GM23338 (cell line): ENCODE results near the gene TMEM174. TPM values are rescaled to one million over a fixed set of nuclear protein-coding genes. Genes with fewer than 3 reads are reported as not detected.

Experiments used
- ATAC-seq: fragments of 200-7000 bp; cut with Tn5 transposase; 3 replicates; pipeline ENCODE4 v1.9.1; 2020
- DNase-seq: peaks from one replicate; pipeline ENCODE4 v3.0.0-alpha.2; 2015; ENCODE audit warnings: low spot score
- H2AFZ ChIP-seq: fragments of 200-600 bp; sonication (generic); 2 replicates; pipeline ENCODE4 v1.8.0; 2016; ENCODE audit warnings: antibody characterized with exemption, mild to moderate bottlenecking, moderate library complexity
- H3F3A ChIP-seq: fragments of 200-600 bp; sonication (generic); replicated peaks from 2 replicates; pipeline ENCODE4 v1.8.0; 2017; ENCODE audit warnings: antibody characterized with exemption, mixed run types, low read depth
- H3K27ac ChIP-seq: fragments of 200-600 bp; sonication (generic); 2 replicates; pipeline ENCODE4 v1.6.1; 2016; ENCODE audit warnings: low read depth
- H3K27me3 ChIP-seq: fragments of 200-600 bp; sonication (generic); 2 replicates; pipeline ENCODE4 v1.8.0; 2016; ENCODE audit warnings: mild to moderate bottlenecking, mixed run types, moderate library complexity; ENCODE audit not compliant: insufficient read depth
- H3K36me3 ChIP-seq: fragments of 200-600 bp; sonication (generic); 2 replicates; pipeline ENCODE4 v1.8.0; 2016; ENCODE audit warnings: mild to moderate bottlenecking; ENCODE audit not compliant: insufficient read depth
- H3K4me1 ChIP-seq: fragments of 200-600 bp; sonication (generic); 2 replicates; pipeline ENCODE4 v1.8.0; 2016; ENCODE audit warnings: mild to moderate bottlenecking, moderate library complexity; ENCODE audit not compliant: insufficient read depth
- H3K4me2 ChIP-seq: fragments of 200-600 bp; sonication (generic); 2 replicates; pipeline ENCODE4 v1.7.1; 2017; ENCODE audit warnings: mixed run types
- H3K4me3 ChIP-seq: fragments of 200-600 bp; sonication (generic); 2 replicates; pipeline ENCODE4 v1.6.1; 2016; ENCODE audit warnings: mixed run types
- H3K79me2 ChIP-seq: fragments of 200-600 bp; sonication (generic); replicated peaks from 2 replicates; pipeline ENCODE4 v1.8.0; 2017; ENCODE audit warnings: mild to moderate bottlenecking; ENCODE audit not compliant: insufficient read depth
- H3K9me2 ChIP-seq: fragments of 200-600 bp; sonication (generic); 2 replicates; pipeline ENCODE4 v1.8.0; 2017; ENCODE audit not compliant: insufficient read depth
- H4K20me1 ChIP-seq: fragments of 200-600 bp; sonication (generic); replicated peaks from 2 replicates; pipeline ENCODE4 v1.8.0; 2017; ENCODE audit warnings: mild to moderate bottlenecking; ENCODE audit not compliant: insufficient read depth
- H3K27ac Mint-ChIP-seq: 2 replicates; pipeline ENCODE4 v1.8.0; 2020; ENCODE audit warnings: inconsistent platforms, mild to moderate bottlenecking, moderate library complexity, mixed read lengths
- H3K27me3 Mint-ChIP-seq: 3 replicates; pipeline ENCODE4 v1.8.0; 2022; ENCODE audit warnings: low read depth, mild to moderate bottlenecking, moderate library complexity, mixed read lengths, inconsistent platforms; ENCODE audit not compliant: insufficient read depth, poor library complexity
- H3K36me3 Mint-ChIP-seq: 3 replicates; pipeline ENCODE4 v1.8.0; 2021; ENCODE audit warnings: low read depth, mild to moderate bottlenecking, inconsistent platforms, moderate library complexity, mixed read lengths
- H3K4me1 Mint-ChIP-seq: 3 replicates; pipeline ENCODE4 v1.8.0; 2020; ENCODE audit warnings: mild to moderate bottlenecking, inconsistent platforms, mixed read lengths
- H3K4me3 Mint-ChIP-seq: 3 replicates; pipeline ENCODE4 v1.8.0; 2021; ENCODE audit warnings: moderate library complexity, mild to moderate bottlenecking, inconsistent platforms, mixed read lengths
- H3K9me3 Mint-ChIP-seq: 3 replicates; pipeline ENCODE4 v1.8.0; 2020; ENCODE audit warnings: moderate library complexity, mild to moderate bottlenecking, inconsistent platforms, mixed read lengths
- EZH2 ChIP-seq: fragments of 200-600 bp; sonication (generic); IDR thresholded peaks from one replicate; pipeline ENCODE4 v1.8.0; 2017; ENCODE audit warnings: antibody characterized with exemption, mild to moderate bottlenecking, low read depth; ENCODE audit not compliant: unreplicated experiment
- EZH2phosphoT487 ChIP-seq: fragments of 200-600 bp; sonication (generic); IDR thresholded peaks from one replicate; pipeline ENCODE4 v1.8.1; 2018; ENCODE audit warnings: antibody characterized with exemption; ENCODE audit not compliant: unreplicated experiment
- NANOG ChIP-seq: IDR thresholded peaks from 2 replicates; pipeline ENCODE4 v1.6.1; 2016; ENCODE audit warnings: antibody characterized with exemption, borderline replicate concordance
- POLR2AphosphoS5 ChIP-seq: IDR thresholded peaks from 2 replicates; pipeline ENCODE4 v1.6.1; 2016; ENCODE audit warnings: antibody characterized with exemption, low read depth
- ZNF114 ChIP-seq: fragments of 250-450 bp; sonication (Bioruptor Pico); IDR thresholded peaks from 2 replicates; pipeline ENCODE4 v1.5.0; 2020; ENCODE audit warnings: mild to moderate bottlenecking, moderate library complexity
- ZNF331 ChIP-seq: fragments of 250-450 bp; sonication (Bioruptor Pico); IDR thresholded peaks from 2 replicates; pipeline ENCODE4 v1.5.0; 2020; ENCODE audit warnings: low read depth, mild to moderate bottlenecking, moderate library complexity
- polyA plus RNA-seq: library from polyadenylated mRNA; unstranded; fragments of >200 nt; fragmentation: Nextera tagmentation; extraction: Ambion mirVana; gene quantifications from 2 replicates; pipeline ENCODE4 v1.2.1, GENCODE V29; 2016
- total RNA-seq: library from RNA; depleted of rRNA; stranded (reverse); fragments of >200 nt; shearing (Covaris generic); gene quantifications from 2 replicates; pipeline ENCODE4 v1.2.3, GENCODE V29; 2014
- TF ChIP-seq, protein P1 (sequence below): IDR thresholded peaks from one replicate; pipeline ENCODE4 v1.6.1; 2018; ENCODE audit warnings: antibody characterized with exemption; ENCODE audit not compliant: unreplicated experiment
- TF ChIP-seq, protein P2 (sequence below): IDR thresholded peaks from 2 replicates; pipeline ENCODE4 v1.6.1; 2016; ENCODE audit warnings: antibody characterized with exemption
- TF ChIP-seq, protein P3 (sequence below): fragments of 250-450 bp; sonication (Bioruptor Pico); IDR thresholded peaks from 2 replicates; pipeline ENCODE4 v1.5.0; 2020; ENCODE audit warnings: mild to moderate bottlenecking, moderate library complexity

TMEM174 gene
- total and polyA plus RNA-seq, 2 experiments from 2014 or later, result not detected

DNA sequence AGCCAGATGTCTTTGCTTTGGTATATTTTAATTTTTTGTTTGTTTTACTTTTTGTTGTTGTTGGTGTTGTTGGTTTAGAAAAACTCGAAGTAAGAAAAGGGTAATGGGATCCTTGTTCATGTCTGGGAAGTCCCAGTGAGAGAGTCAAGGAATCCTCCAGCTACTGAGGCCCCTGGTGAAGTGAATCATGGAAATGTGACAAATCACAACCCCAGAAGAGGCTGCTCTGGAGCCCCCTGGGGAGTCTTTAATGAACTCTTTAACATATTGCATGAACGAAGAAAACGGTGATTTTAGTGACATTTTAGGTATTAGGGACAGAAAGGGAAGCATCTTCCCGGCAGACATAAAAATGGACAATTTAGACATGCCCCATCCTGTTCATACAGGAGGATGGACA lies 41.3 kb downstream of the TMEM174 start:
- ATAC-seq (no peak), DNase-seq (no peak)
- H3K4me1 ChIP-seq, result peaks cover 25% of the 10 kb centered on the region
- H2AFZ ChIP-seq, result no peak overlapping the region
- H4K20me1 ChIP-seq, result 0 out of 2 replicates have a peak, but pooled peaks cover 2% of the 10 kb centered on the region
- H3F3A ChIP-seq, result 0 out of 2 replicates have a peak, but pooled peaks cover 6% of the 10 kb centered on the region
- H3K27ac Mint-ChIP-seq, result no peak overlapping the region
- no peak overlapping the region for H3K27ac ChIP-seq
- H3K9me2 ChIP-seq, result peaks cover 6% of the 10 kb centered on the region; the same call in 1 of the 2 replicates
- H3K4me3 ChIP-seq, result no peak overlapping the region
- H3K36me3 Mint-ChIP-seq, result 0 out of 3 replicates have a peak, but pooled peaks cover 4% of the 10 kb centered on the region
- H3K9me3 Mint-ChIP-seq, result peaks cover 11% of the 10 kb centered on the region
- H3K4me2 ChIP-seq, result peak overlapping the region; percentile 90
- no peak overlapping the region; the same call in 2 of the 3 replicates for H3K4me3 Mint-ChIP-seq
- peaks cover 60% of the 10 kb centered on the region for H3K27me3 ChIP-seq
- no peak for TF ChIP-seq EZH2phosphoT487
- H3K36me3 ChIP-seq, result no peaks in the 10 kb centered on the region
- H3K4me1 Mint-ChIP-seq, result peaks cover 23% of the 10 kb centered on the region
- peaks cover 62% of the 10 kb centered on the region for H3K27me3 Mint-ChIP-seq
- no peaks in the 10 kb centered on the region for H3K79me2 ChIP-seq

DNA sequence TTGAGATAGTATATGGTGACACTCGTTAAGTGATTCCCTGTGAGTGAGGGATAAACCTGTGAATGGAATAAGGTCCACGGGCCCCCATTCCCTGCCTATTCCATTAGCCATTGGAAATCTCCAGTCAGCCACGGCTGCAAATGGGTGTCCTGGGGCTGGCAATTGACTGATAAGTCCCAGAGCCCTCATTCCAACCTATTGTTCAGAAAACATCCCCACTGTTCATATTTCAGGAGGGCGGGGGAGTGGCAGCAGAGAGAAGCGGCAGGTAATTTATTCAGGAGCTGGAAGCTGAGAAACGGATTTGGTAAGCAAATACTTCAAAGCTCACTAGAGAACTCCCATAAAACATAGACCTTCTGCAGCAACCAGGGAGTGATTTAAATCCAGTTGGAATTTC lies 42.0 kb downstream of the TMEM174 start:
- Mint-ChIP-seq H3K27ac (no peak overlapping the region), H3K27me3 (peaks cover 62% of the 10 kb centered on the region), H3K9me3 (peaks cover 5% of the 10 kb centered on the region; the same call in 2 of the 3 replicates), H3K4me3 (peak overlapping the region; percentile 69), H3K4me1 (peaks cover 23% of the 10 kb centered on the region), H3K36me3 (no peaks in the 10 kb centered on the region)
- 0 out of 2 replicates have a peak, but pooled peaks cover 6% of the 10 kb centered on the region for H3F3A ChIP-seq
- H3K9me2 ChIP-seq, result peaks cover 6% of the 10 kb centered on the region; the same call in 1 of the 2 replicates
- peaks cover 67% of the 10 kb centered on the region for H3K27me3 ChIP-seq
- H3K4me3 ChIP-seq, result peak overlapping the region; percentile 62
- H3K79me2 ChIP-seq, result no peaks in the 10 kb centered on the region
- DNase-seq (peak; percentile 20), ATAC-seq (no peak)
- no peaks in the 10 kb centered on the region for H3K36me3 ChIP-seq
- peak overlapping the region; percentile 92; the same call in 1 of the 2 replicates for H2AFZ ChIP-seq
- H3K4me2 ChIP-seq, result peak overlapping the region; percentile 90
- H4K20me1 ChIP-seq, result 0 out of 2 replicates have a peak, but pooled peaks cover 2% of the 10 kb centered on the region
- H3K4me1 ChIP-seq, result peaks cover 25% of the 10 kb centered on the region
- no peak overlapping the region for H3K27ac ChIP-seq
- TF ChIP-seq ZNF331 (no peak), ZNF114 (CRISPR knock-in tag) (no peak), POLR2AphosphoS5 (no peak), NANOG (no peak), EZH2 (no peak)
- TF ChIP-seq, protein P1, sequence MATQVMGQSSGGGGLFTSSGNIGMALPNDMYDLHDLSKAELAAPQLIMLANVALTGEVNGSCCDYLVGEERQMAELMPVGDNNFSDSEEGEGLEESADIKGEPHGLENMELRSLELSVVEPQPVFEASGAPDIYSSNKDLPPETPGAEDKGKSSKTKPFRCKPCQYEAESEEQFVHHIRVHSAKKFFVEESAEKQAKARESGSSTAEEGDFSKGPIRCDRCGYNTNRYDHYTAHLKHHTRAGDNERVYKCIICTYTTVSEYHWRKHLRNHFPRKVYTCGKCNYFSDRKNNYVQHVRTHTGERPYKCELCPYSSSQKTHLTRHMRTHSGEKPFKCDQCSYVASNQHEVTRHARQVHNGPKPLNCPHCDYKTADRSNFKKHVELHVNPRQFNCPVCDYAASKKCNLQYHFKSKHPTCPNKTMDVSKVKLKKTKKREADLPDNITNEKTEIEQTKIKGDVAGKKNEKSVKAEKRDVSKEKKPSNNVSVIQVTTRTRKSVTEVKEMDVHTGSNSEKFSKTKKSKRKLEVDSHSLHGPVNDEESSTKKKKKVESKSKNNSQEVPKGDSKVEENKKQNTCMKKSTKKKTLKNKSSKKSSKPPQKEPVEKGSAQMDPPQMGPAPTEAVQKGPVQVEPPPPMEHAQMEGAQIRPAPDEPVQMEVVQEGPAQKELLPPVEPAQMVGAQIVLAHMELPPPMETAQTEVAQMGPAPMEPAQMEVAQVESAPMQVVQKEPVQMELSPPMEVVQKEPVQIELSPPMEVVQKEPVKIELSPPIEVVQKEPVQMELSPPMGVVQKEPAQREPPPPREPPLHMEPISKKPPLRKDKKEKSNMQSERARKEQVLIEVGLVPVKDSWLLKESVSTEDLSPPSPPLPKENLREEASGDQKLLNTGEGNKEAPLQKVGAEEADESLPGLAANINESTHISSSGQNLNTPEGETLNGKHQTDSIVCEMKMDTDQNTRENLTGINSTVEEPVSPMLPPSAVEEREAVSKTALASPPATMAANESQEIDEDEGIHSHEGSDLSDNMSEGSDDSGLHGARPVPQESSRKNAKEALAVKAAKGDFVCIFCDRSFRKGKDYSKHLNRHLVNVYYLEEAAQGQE, result no peak
- TF ChIP-seq, protein P2, sequence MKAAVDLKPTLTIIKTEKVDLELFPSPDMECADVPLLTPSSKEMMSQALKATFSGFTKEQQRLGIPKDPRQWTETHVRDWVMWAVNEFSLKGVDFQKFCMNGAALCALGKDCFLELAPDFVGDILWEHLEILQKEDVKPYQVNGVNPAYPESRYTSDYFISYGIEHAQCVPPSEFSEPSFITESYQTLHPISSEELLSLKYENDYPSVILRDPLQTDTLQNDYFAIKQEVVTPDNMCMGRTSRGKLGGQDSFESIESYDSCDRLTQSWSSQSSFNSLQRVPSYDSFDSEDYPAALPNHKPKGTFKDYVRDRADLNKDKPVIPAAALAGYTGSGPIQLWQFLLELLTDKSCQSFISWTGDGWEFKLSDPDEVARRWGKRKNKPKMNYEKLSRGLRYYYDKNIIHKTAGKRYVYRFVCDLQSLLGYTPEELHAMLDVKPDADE, result no peak
- TF ChIP-seq, protein P3, sequence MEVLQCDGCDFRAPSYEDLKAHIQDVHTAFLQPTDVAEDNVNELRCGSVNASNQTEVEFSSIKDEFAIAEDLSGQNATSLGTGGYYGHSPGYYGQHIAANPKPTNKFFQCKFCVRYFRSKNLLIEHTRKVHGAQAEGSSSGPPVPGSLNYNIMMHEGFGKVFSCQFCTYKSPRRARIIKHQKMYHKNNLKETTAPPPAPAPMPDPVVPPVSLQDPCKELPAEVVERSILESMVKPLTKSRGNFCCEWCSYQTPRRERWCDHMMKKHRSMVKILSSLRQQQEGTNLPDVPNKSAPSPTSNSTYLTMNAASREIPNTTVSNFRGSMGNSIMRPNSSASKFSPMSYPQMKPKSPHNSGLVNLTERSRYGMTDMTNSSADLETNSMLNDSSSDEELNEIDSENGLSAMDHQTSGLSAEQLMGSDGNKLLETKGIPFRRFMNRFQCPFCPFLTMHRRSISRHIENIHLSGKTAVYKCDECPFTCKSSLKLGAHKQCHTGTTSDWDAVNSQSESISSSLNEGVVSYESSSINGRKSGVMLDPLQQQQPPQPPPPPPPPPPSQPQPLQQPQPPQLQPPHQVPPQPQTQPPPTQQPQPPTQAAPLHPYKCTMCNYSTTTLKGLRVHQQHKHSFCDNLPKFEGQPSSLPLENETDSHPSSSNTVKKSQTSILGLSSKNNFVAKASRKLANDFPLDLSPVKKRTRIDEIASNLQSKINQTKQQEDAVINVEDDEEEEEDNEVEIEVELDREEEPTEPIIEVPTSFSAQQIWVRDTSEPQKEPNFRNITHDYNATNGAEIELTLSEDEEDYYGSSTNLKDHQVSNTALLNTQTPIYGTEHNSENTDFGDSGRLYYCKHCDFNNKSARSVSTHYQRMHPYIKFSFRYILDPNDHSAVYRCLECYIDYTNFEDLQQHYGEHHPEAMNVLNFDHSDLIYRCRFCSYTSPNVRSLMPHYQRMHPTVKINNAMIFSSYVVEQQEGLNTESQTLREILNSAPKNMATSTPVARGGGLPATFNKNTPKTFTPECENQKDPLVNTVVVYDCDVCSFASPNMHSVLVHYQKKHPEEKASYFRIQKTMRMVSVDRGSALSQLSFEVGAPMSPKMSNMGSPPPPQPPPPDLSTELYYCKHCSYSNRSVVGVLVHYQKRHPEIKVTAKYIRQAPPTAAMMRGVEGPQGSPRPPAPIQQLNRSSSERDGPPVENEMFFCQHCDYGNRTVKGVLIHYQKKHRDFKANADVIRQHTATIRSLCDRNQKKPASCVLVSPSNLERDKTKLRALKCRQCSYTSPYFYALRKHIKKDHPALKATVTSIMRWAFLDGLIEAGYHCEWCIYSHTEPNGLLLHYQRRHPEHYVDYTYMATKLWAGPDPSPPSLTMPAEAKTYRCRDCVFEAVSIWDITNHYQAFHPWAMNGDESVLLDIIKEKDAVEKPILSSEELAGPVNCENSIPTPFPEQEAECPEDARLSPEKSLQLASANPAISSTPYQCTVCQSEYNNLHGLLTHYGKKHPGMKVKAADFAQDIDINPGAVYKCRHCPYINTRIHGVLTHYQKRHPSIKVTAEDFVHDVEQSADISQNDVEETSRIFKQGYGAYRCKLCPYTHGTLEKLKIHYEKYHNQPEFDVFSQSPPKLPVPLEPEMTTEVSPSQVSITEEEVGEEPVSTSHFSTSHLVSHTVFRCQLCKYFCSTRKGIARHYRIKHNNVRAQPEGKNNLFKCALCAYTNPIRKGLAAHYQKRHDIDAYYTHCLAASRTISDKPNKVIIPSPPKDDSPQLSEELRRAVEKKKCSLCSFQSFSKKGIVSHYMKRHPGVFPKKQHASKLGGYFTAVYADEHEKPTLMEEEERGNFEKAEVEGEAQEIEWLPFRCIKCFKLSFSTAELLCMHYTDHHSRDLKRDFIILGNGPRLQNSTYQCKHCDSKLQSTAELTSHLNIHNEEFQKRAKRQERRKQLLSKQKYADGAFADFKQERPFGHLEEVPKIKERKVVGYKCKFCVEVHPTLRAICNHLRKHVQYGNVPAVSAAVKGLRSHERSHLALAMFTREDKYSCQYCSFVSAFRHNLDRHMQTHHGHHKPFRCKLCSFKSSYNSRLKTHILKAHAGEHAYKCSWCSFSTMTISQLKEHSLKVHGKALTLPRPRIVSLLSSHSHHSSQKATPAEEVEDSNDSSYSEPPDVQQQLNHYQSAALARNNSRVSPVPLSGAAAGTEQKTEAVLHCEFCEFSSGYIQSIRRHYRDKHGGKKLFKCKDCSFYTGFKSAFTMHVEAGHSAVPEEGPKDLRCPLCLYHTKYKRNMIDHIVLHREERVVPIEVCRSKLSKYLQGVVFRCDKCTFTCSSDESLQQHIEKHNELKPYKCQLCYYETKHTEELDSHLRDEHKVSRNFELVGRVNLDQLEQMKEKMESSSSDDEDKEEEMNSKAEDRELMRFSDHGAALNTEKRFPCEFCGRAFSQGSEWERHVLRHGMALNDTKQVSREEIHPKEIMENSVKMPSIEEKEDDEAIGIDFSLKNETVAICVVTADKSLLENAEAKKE (CRISPR knock-in tag), result no peak
